SK-N-MC (cell line): ENCODE results near the gene GPR160.

Experiments used
- EZH2 ChIP-seq: fragments of 200-600 bp; sonication (generic); IDR thresholded peaks from one replicate; pipeline ENCODE4 v1.6.1; 2017; ENCODE audit warnings: antibody characterized with exemption
- POLR2AphosphoS5 ChIP-seq: IDR thresholded peaks from 2 replicates; pipeline ENCODE4 v1.6.1; 2012; ENCODE audit warnings: mild to moderate bottlenecking, low read depth, low read length, borderline replicate concordance

DNA sequence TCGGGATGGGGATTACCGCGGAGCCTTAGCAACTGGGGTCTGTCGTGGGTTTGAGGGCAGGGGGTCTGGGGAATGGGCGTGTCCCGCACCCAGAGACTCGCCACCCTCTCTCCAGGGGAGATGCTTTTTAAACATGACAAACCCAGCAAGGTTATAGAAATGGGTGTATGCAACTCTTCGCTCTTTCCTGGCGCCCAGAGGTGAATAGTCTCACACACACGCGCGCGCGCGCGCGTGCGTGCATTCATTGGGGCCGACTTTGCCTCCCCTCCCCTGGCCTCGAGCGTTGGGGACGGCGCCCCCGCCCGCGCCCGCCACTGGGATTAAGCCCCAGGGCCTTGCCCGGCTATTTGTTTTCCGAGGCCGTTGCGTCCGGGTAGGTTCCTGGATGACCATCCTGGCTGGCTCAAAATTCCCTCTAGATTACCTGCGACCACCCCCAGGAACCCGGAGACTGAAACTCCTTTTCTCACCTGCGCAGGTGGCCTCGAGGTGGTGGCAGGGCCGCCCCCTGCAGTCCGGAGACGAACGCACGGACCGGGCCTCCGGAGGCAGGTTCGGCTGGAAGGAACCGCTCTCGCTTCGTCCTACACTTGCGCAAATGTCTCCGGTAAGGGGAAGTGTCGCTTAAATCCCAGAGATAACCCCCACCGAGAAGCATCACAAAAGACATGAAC is 777 bp downstream of the GPR160 start:
- TF ChIP-seq EZH2: no peak
- TF ChIP-seq POLR2AphosphoS5: no peak
